ENCODE data around the gene MACO1. TPM values are rescaled to one million over a fixed set of nuclear protein-coding genes. Genes with fewer than 3 reads are reported as not detected.

MACO1 gene
- total and polyA plus RNA-seq, 9 of the 15 experiments (the other 6 are each of a cell fraction or from before 2014, with no cell fraction given), result 4.6 to 28.4 (median 21.7) TPM

DNA sequence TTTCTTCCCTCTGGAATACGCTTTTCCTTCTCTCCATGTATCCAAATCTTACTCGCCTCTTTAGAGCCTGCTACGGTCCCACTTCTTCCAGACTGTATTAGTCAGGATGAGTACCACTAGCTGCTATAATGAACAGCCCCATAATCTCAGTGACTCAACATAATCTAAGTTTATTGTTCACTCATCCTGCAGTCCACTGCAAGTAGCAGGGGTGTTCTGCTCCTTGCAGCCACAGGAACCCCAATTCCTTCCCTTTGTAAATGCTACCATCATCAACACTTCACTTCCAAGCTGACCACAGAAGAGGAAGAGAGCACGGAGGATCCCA is 94.6 kb downstream of the MACO1 start (continued):
- TF ChIP-seq, protein P1, sequence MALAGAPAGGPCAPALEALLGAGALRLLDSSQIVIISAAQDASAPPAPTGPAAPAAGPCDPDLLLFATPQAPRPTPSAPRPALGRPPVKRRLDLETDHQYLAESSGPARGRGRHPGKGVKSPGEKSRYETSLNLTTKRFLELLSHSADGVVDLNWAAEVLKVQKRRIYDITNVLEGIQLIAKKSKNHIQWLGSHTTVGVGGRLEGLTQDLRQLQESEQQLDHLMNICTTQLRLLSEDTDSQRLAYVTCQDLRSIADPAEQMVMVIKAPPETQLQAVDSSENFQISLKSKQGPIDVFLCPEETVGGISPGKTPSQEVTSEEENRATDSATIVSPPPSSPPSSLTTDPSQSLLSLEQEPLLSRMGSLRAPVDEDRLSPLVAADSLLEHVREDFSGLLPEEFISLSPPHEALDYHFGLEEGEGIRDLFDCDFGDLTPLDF (CRISPR knock-in tag; IDR thresholded peaks at IDR 0.05), result no peak
- TF ChIP-seq, protein P2, sequence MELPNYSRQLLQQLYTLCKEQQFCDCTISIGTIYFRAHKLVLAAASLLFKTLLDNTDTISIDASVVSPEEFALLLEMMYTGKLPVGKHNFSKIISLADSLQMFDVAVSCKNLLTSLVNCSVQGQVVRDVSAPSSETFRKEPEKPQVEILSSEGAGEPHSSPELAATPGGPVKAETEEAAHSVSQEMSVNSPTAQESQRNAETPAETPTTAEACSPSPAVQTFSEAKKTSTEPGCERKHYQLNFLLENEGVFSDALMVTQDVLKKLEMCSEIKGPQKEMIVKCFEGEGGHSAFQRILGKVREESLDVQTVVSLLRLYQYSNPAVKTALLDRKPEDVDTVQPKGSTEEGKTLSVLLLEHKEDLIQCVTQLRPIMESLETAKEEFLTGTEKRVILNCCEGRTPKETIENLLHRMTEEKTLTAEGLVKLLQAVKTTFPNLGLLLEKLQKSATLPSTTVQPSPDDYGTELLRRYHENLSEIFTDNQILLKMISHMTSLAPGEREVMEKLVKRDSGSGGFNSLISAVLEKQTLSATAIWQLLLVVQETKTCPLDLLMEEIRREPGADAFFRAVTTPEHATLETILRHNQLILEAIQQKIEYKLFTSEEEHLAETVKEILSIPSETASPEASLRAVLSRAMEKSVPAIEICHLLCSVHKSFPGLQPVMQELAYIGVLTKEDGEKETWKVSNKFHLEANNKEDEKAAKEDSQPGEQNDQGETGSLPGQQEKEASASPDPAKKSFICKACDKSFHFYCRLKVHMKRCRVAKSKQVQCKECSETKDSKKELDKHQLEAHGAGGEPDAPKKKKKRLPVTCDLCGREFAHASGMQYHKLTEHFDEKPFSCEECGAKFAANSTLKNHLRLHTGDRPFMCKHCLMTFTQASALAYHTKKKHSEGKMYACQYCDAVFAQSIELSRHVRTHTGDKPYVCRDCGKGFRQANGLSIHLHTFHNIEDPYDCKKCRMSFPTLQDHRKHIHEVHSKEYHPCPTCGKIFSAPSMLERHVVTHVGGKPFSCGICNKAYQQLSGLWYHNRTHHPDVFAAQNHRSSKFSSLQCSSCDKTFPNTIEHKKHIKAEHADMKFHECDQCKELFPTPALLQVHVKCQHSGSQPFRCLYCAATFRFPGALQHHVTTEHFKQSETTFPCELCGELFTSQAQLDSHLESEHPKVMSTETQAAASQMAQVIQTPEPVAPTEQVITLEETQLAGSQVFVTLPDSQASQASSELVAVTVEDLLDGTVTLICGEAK (IDR thresholded peaks at IDR 0.05), result no peak
- TF ChIP-seq, protein P2 (CRISPR knock-in tag; IDR thresholded peaks at IDR 0.05), result no peak
- TF ChIP-seq TEAD2 (tag; IDR thresholded peaks at IDR 0.05) (no peak), CTBP1 (IDR thresholded peaks at IDR 0.05; ENCODE audit: borderline replicate concordance) (no peak), CBX2 (IDR thresholded peaks at IDR 0.05; ENCODE audit: insufficient read depth, low read length, poor library complexity, severe bottlenecking) (no peak), POLR3G (IDR thresholded peaks at IDR 0.05; ENCODE audit: extremely low read depth, insufficient read length, insufficient replicate concordance) (no peak), TRIM24 (IDR thresholded peaks at IDR 0.05) (peak; percentile 56 to 85), ERF (CRISPR knock-in tag; IDR thresholded peaks at IDR 0.05) (no peak), CXXC5 (CRISPR knock-in tag; IDR thresholded peaks at IDR 0.05) (no peak), ILK (tag; IDR thresholded peaks at IDR 0.05; ENCODE audit: borderline replicate concordance, low read depth) (no peak), ZNF140 (CRISPR knock-in tag; IDR thresholded peaks at IDR 0.05) (no peak), CBX3 (IDR thresholded peaks at IDR 0.05; ENCODE audit: borderline replicate concordance in 1 of 2, low read length in 2 of 2) (0 out of 3 replicates have a peak, but pooled peaks of 1 of the 2 experiments have one; percentile 49), PHF21A (IDR thresholded peaks at IDR 0.05; ENCODE audit: borderline replicate concordance, low read depth) (no peak), BCOR (IDR thresholded peaks at IDR 0.05) (peak; percentile 66), ZNF57 (CRISPR knock-in tag; IDR thresholded peaks at IDR 0.05) (no peak), FOXA3 (CRISPR knock-in tag; conservative IDR thresholded peaks at IDR 0.05 in 1 of 2, IDR thresholded peaks at IDR 0.05 in 1 of 2) (no peak), SMARCE1 (IDR thresholded peaks at IDR 0.05) (no peak), POLR2H (tag; IDR thresholded peaks at IDR 0.05; ENCODE audit: low read depth) (no peak), ZNF76 (CRISPR knock-in tag; IDR thresholded peaks at IDR 0.05; ENCODE audit: borderline replicate concordance) (no peak), NONO (IDR thresholded peaks at IDR 0.05; ENCODE audit: low read depth in 2 of 2, low read length in 1 of 2) (no peak)

Measured in K562 (cell line).